Inflammatory macrophage treated with lipopolysaccharide for 1 hour (primary cell): ENCODE measurements around the gene COL7A1.

Source experiments
- DNase-seq, 2 donors: peaks; one replicate each; pipeline ENCODE4 v3.0.0-alpha.2; 2020 to 2022

COL7A1 gene

GRCh38 chr3:48617559-48617958 is 22.4 kb upstream of the COL7A1 start:
- no peak for DNase-seq

GRCh38 chr3:48614044-48614443 is 18.9 kb upstream of the COL7A1 start:
- DNase-seq = peak; percentile 94 to 99

DNA sequence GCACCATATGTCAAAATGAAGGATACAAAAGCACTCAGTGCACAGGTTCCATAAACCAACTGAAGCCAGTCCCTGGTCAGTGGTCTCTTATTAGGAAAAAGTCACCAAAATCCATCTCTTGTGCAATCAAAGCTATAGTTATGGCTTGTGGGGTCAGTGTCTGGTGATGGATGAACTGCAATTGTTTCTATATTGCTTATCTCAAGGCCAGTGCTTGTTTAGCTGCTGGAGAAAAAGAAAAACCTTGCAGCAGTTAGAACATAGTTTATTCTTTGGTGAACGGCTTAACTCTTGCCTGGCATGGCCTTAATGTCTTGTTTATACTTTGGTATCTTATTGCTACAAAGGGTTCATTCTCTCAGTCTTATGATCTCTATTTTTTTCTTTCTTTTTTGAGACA is 17.2 kb upstream of the COL7A1 start:
- DNase-seq = no peak

DNA sequence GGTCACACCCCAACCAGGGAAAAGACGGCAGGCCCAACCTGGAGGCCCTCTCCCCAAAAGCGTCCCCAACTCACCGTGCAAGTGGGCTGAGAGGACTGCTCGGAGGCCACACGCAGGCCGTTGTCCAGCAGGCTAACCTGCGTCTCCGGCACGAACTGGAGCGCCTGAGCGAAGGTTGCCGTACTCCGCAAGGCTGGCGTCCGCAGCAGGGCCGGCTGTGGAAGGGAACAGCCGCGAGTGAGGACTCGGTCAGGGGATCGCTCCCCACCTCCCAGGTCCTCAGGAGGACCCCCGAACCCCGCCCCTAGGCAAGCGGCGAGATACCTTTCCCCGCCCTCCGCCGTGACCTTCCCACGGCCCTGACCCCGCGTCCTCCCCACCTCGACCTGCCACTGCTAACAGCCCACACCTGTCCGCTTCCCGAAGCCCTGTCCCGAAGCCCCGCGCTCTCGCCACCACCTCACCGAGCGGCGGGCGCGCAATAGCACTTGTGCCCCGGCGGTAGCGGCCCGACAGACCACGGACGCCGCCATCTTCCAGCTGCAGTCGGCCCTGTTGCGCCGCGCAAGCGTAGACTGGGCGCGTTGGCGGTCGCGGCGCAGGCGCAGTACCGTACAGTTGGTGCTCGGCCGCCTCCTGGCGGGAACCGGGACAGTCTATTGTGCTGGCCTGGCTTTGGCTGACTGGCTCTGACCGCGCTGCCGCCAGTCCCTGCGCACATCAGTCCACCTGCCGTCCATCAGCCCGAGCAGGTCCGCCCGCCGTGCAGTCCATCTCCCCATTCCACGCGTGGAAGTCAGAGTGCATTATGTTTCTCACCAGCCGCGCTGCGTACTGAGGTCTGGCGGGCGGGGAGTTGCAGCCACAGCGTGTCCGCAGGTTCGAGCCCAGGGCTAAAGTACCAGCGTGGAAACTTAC is 14.2 kb upstream of the COL7A1 start, which contains the start of gene UQCRC1:
Gene UQCRC1, minus strand, starts transcription at position 559 of the 918 bp plus-strand sequence. Its CDS starts 26 bp downstream, at position 533.
- peak; percentile 89 to 93 for DNase-seq

DNA sequence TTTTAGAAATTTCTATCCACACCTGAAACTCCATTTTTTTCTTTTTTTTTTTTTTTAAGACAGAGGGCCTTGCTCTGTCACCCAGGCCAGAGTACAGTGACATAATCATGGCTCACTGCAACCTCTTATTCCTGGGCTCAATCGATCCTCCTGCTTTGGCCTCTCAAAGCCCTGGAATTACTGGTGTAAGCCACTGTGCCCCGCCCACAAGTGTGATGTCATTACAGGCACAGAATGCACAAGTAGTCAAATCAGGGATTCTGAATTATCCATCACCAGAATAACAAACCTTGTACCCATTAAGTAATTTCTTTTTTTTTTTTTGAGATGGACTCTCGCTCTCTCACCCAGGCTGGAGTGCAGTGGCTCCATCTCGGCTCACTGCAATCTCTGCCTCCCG is 12.4 kb upstream of the COL7A1 start:
- peak; percentile 25 to 34 for DNase-seq

DNA sequence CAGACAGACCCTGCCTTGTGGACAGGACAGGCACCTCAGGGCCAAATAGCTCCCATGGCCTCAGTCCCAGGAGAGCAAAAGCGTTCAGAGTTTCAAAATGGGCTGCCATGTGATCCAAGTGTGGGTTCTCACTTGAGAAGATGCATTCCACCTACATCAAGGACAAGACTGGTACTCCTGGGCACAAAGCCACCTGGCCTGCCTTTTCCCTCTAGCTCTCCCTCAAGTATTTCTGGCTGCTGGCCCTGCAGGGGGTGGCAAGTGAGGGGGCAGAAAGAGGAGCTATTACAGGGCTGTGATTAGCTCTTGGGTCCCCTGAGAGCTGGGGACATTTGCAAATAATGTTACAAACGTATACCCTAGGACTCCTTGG is 6.5 kb upstream of the COL7A1 start:
- no peak for DNase-seq

DNA sequence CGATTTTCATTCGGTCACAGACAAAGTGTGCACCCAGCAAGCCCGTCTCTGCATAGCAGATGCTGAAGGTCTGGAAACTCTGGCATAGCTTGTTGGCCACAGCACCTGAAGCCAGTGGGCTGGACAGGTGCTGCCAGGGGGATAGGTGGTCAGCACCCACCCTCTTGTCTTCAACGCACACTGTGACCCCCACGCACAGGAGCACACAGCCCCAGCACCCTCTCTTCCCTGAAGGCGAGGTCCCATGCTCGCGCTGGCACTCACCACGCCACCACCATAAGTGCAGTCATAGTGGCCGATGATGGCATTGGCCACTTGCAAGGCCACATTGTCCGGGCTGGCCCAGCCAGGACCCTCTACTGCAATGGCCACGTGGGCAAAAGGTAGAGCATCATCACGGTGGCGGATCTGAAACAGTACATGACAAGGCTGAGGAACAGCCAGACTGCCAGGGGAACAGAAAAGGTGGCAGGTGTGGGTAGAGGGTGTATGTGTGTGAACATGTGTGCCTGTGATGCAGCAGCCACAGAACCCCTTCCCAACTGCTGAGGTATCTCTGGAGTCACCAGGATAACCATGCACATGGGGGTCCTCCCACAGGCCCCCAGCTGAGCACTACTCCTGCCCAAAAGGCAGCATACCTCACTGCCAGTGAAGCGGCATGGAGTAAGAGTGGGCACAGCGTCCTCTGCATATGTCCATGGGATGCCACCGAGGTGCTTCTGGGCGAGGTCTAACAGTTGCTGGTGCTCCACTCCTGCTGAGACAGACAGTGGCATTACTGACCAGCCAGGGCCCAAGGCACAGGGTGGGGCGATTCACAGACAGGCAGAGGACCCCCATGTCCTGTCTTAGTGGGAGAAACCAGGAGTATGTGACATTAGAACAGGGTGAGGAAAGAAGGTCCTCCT is 5.8 kb upstream of the COL7A1 start:
- DNase-seq = no peak

GRCh38 chr3:48599509-48600285 is 4.6 kb upstream of the COL7A1 start:
- DNase-seq = no peak

- DNase-seq = no peak
These were observed 4.0 kb upstream of the COL7A1 start for GRCh38 chr3:48599077-48599501.

DNA sequence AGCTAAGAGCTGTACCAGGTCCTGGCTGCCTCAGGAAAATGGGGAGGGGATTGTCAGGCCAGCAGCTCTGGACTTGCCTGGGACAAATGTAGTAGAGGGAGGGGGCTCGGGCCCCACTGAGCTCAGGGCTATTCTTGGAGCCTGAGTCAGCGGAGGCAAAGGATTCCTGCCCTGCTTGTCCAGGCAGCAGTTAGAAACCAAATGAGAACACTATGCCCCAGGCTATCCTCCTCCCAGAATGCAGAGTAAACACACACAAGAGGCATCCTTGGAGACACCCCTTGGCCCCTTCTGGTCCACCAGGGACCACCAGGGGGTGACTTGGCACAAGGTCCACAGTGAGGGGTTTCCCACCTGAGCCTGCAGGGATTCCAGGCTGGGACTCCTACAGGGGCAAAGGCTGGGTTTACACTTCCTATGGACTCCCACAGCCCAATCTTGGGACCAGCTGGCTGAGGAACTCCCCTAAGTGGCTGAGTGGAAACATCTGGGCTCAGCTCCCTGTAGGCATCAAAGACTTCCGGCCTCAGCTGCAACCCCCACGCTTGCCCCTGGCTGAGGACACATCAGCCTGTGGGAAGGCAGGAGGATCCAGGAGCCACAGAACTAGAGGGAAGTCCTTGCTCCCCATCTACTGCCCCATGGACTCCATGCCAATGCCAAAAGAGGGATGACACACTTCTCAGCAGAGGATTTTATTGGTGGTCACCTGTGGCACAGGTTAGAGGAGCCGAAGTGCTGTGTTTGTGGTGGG is 3.4 kb upstream of the COL7A1 start:
- no peak for DNase-seq

- no peak for DNase-seq
These were observed 2.3 kb upstream of the COL7A1 start for GRCh38 chr3:48597408-48597800.

- no peak for DNase-seq
These were observed 1.7 kb upstream of the COL7A1 start for GRCh38 chr3:48596676-48597407.

DNA sequence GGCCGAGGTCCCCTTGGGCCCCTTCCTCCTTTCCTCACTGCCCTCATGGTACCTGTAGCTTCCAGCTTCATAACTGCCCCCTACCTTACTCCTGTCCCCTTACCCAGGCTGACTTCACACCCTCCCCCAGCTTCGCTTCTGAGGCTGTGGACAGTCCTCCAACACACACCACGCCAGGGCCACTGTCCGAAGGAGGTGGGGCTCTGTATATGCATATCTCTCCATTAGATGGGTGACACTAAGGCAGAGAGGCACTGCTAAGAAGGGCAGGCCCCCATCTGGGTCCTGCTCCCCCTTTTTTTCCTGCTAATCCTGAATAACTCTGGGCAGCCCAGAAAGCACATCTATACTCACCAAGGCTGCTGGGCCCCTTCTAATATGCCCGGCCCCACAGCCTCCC is 1.0 kb upstream of the COL7A1 start:
- DNase-seq = no peak

DNA sequence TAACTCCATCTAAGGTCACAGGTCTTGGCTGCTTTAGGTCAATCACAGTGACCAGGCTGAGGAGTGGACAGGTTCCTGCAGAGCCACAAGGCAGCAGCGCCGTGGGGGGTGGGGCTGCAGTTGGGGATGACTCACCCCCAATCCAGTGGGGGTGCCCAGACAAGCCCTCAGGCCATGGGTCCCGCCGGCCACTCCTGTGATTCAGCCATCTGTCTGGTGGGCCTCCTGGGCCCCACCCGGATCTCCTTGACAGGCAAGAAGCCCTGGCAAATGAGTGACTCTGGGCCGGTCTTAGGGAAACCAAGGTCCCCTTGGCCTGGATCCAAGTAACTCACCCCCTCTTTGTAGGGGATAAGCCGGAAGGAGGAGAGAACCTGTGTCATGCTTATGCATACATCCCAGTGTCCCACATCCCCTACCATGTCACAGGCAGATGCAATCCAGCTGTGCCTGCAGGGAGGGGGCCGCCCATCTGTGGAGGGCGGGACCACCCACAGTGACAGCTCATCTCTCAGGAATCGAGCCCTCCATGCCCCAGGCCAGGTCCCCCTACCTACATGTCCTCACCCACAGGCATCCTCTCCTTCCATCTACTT is 495 bp upstream of the COL7A1 start:
- DNase-seq = peak; percentile 13 to 38

DNA sequence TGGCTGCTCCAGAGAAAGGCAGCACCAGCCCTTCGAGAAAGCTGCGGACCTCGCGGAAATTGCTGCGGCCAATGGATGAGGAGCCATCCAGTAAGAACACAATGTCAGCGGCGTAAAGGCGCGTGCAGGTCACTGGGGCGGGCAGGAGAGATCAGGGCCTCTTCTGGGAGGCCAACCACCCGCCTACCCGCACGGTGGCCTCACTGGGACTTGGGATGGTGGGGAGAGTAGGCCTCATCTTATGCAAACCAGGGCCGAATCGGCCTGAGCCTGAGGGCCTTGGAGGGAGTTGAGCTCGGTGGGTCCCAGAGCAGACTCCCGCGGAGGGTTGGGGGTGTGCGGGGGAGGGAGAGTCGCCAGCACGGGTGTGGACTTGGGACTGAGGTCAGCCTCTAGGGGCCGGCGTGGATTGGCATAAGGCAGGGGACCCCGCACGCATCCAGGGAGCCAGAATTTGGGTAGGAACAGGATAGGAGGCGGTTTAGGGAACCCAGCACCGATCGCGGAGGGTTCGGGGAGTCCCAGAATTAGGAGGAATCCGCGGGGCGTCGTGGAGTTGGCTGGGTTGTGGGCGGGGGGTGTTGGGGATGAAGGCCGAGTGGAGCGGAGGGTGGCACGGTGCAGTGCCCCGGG is 596 bp downstream of the COL7A1 start:
- no peak for DNase-seq

DNA sequence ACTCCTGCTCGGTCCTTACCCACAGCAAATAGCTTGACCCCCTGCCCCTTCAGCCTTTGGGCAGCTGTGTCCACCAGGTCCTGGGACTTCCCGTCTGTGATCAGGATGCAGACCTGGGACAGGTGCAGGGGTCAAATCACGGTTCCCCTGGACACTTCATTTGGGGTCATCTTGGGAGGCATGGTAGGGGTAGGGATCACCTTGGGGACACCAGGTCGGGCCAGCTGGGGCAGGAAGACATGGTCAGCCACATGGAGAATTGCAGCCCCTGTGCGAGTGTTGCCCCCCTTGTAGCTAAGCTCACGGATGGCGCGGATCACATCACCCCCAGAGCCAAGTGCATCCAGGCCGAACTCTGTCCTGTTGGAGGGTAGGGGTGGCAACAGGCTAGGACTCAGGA is 1.8 kb downstream of the COL7A1 start:
- DNase-seq = no peak

GRCh38 chr3:48592519-48593087 is 2.5 kb downstream of the COL7A1 start:
- DNase-seq = no peak

GRCh38 chr3:48591886-48592518 is 3.1 kb downstream of the COL7A1 start:
- no peak for DNase-seq

GRCh38 chr3:48591436-48591835 is 3.7 kb downstream of the COL7A1 start:
- no peak for DNase-seq

DNA sequence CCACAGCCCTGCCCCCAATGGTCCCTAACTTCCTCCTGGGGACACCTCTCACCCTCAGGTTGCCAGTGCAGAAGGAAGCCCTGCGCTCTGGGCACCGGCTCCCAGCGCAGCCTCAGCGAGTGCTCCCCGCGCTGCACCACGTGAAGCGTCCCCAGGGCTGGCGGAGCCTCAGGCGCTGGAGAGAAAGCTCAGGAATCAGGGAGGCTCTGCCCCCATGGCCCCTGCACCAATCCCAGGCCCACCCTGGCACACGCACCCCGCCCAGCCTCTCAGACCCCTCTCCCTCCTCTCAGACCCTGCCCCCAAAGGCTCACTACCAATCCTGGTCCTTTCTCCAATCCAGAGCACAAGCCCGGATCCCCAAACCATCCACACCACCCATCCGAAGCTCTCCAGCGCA is 6.9 kb downstream of the COL7A1 start:
- DNase-seq = no peak
